ENCODE measurements around the gene IQGAP3. TPM values are rescaled to one million over a fixed set of nuclear protein-coding genes. Genes with fewer than 3 reads are reported as not detected.
A peak's percentile ranks its signal among the peaks of the same experiment; 100 is the strongest.
"Not testable (repeated sequence)": the region's sequence is repeated elsewhere in the genome, so short reads cannot be mapped to it uniquely, and the experiment has no call there.

The IQGAP3 gene
- total and polyA plus RNA-seq, 2 donors (not counting 1 experiment from before 2014, with no cell fraction given), result 2.7 to 16.0 TPM

- H3K4me2 ChIP-seq (ENCODE audit: extremely low read depth, insufficient read depth, low read length), result no peak overlapping the region
- H3K9ac ChIP-seq (ENCODE audit: insufficient read depth, low read length), result no peak overlapping the region
- peak; percentile 63 to 66 for DNase-seq (ENCODE audit: low read depth in 2 of 2)
- TF ChIP-seq EZH2 (IDR thresholded peaks at IDR 0.05; ENCODE audit: low read length, missing control alignments), result no peak
- peak; percentile 13 to 21 for TF ChIP-seq CTCF (conservative IDR thresholded peaks at IDR 0.05 in 1 of 2, IDR thresholded peaks at IDR 0.05 in 1 of 2; ENCODE audit: low read depth in 1 of 2, low read length in 2 of 2)
- no peaks in the 10 kb centered on the region for H3K36me3 ChIP-seq (ENCODE audit: control insufficient read depth, insufficient read depth, low read length)
- H3K4me3 ChIP-seq (replicated peaks in 1 of 4; ENCODE audit: control extremely low read depth in 1 of 4, insufficient read depth in 1 of 4, low read depth in 3 of 4, low read length in 4 of 4), result no peak overlapping the region
- H4K20me1 ChIP-seq (ENCODE audit: control insufficient read depth, extremely low read depth, insufficient read depth, low read length), result no peaks in the 10 kb centered on the region
- no peaks in the 10 kb centered on the region for H3K79me2 ChIP-seq (ENCODE audit: control insufficient read depth, insufficient read depth, low read length)
- H3K4me1 ChIP-seq (ENCODE audit: control insufficient read depth, extremely low read depth, insufficient read depth, low read length), result no peaks in the 10 kb centered on the region
- H2AFZ ChIP-seq (ENCODE audit: low read length), result no peak overlapping the region
- H3K27ac ChIP-seq (ENCODE audit: insufficient read depth, low read length), result no peak overlapping the region
- H3K27me3 ChIP-seq (ENCODE audit: control insufficient read depth, insufficient read depth, low read length), result peaks cover 35% of the 10 kb centered on the region
- H3K9me3 ChIP-seq (ENCODE audit: control insufficient read depth, insufficient read depth, low read depth, low read length), result no peaks in the 10 kb centered on the region
Observed at GRCh38 chr1:156616463-156616862, 44.1 kb upstream of the IQGAP3 start.

- Histone ChIP-seq H3K27me3 (ENCODE audit: control insufficient read depth, insufficient read depth, low read length) (peaks cover 30% of the 10 kb centered on the region), H3K4me1 (ENCODE audit: control insufficient read depth, extremely low read depth, insufficient read depth, low read length) (no peaks in the 10 kb centered on the region), H3K4me2 (ENCODE audit: extremely low read depth, insufficient read depth, low read length) (peak overlapping the region; percentile 7), H3K27ac (ENCODE audit: insufficient read depth, low read length) (no peak overlapping the region), H3K4me3 (replicated peaks in 1 of 4; ENCODE audit: control extremely low read depth in 1 of 4, insufficient read depth in 1 of 4, low read depth in 3 of 4, low read length in 4 of 4) (peak overlapping the region in 1 of 4 experiments; percentile 6), H3K9ac (ENCODE audit: insufficient read depth, low read length) (no peak overlapping the region), H3K79me2 (ENCODE audit: control insufficient read depth, insufficient read depth, low read length) (no peaks in the 10 kb centered on the region), H4K20me1 (ENCODE audit: control insufficient read depth, extremely low read depth, insufficient read depth, low read length) (no peaks in the 10 kb centered on the region), H3K9me3 (ENCODE audit: control insufficient read depth, insufficient read depth, low read depth, low read length) (no peaks in the 10 kb centered on the region), H3K36me3 (ENCODE audit: control insufficient read depth, insufficient read depth, low read length) (no peaks in the 10 kb centered on the region), H2AFZ (ENCODE audit: low read length) (no peak overlapping the region)
- DNase-seq (ENCODE audit: low read depth in 2 of 2), result no peak
- TF ChIP-seq EZH2 (IDR thresholded peaks at IDR 0.05; ENCODE audit: low read length, missing control alignments), result no peak
- TF ChIP-seq CTCF (conservative IDR thresholded peaks at IDR 0.05 in 1 of 2, IDR thresholded peaks at IDR 0.05 in 1 of 2; ENCODE audit: low read depth in 1 of 2, low read length in 2 of 2), result no peak
Observed at GRCh38 chr1:156615946-156616345, 43.6 kb upstream of the IQGAP3 start.

GRCh38 chr1:156612666-156613065 is 40.3 kb upstream of the IQGAP3 start:
- H2AFZ ChIP-seq (ENCODE audit: low read length), result no peak overlapping the region
- no peaks in the 10 kb centered on the region for H3K4me1 ChIP-seq (ENCODE audit: control insufficient read depth, extremely low read depth, insufficient read depth, low read length)
- no peak overlapping the region for H3K9ac ChIP-seq (ENCODE audit: insufficient read depth, low read length)
- H3K9me3 ChIP-seq (ENCODE audit: control insufficient read depth, insufficient read depth, low read depth, low read length), result no peaks in the 10 kb centered on the region
- DNase-seq (ENCODE audit: low read depth in 2 of 2), result no peak
- H4K20me1 ChIP-seq (ENCODE audit: control insufficient read depth, extremely low read depth, insufficient read depth, low read length), result no peaks in the 10 kb centered on the region
- TF ChIP-seq CTCF (conservative IDR thresholded peaks at IDR 0.05 in 1 of 2, IDR thresholded peaks at IDR 0.05 in 1 of 2; ENCODE audit: low read depth in 1 of 2, low read length in 2 of 2) (no peak), EZH2 (IDR thresholded peaks at IDR 0.05; ENCODE audit: low read length, missing control alignments) (no peak)
- no peaks in the 10 kb centered on the region for H3K36me3 ChIP-seq (ENCODE audit: control insufficient read depth, insufficient read depth, low read length)
- H3K4me2 ChIP-seq (ENCODE audit: extremely low read depth, insufficient read depth, low read length), result no peak overlapping the region
- no peak overlapping the region for H3K27ac ChIP-seq (ENCODE audit: insufficient read depth, low read length)
- peaks cover 13% of the 10 kb centered on the region for H3K27me3 ChIP-seq (ENCODE audit: control insufficient read depth, insufficient read depth, low read length)
- H3K79me2 ChIP-seq (ENCODE audit: control insufficient read depth, insufficient read depth, low read length), result no peaks in the 10 kb centered on the region
- H3K4me3 ChIP-seq (replicated peaks in 1 of 4; ENCODE audit: control extremely low read depth in 1 of 4, insufficient read depth in 1 of 4, low read depth in 3 of 4, low read length in 4 of 4), result no peak overlapping the region

GRCh38 chr1:156610072-156610471 is 37.7 kb upstream of the IQGAP3 start:
- not testable (repeated sequence) for H3K27ac ChIP-seq (ENCODE audit: insufficient read depth, low read length); DNase-seq (ENCODE audit: low read depth in 2 of 2); H4K20me1 ChIP-seq (ENCODE audit: control insufficient read depth, extremely low read depth, insufficient read depth, low read length); H3K36me3 ChIP-seq (ENCODE audit: control insufficient read depth, insufficient read depth, low read length); H3K4me3 ChIP-seq (replicated peaks in 1 of 4; ENCODE audit: control extremely low read depth in 1 of 4, insufficient read depth in 1 of 4, low read depth in 3 of 4, low read length in 4 of 4); H3K9me3 ChIP-seq (ENCODE audit: control insufficient read depth, insufficient read depth, low read depth, low read length); H3K4me2 ChIP-seq (ENCODE audit: extremely low read depth, insufficient read depth, low read length); H2AFZ ChIP-seq (ENCODE audit: low read length); H3K27me3 ChIP-seq (ENCODE audit: control insufficient read depth, insufficient read depth, low read length); H3K79me2 ChIP-seq (ENCODE audit: control insufficient read depth, insufficient read depth, low read length); H3K9ac ChIP-seq (ENCODE audit: insufficient read depth, low read length); H3K4me1 ChIP-seq (ENCODE audit: control insufficient read depth, extremely low read depth, insufficient read depth, low read length)
